Loucy (cell line): Measurements from ENCODE around the gene BAX.

Source experiments
- H2AFZ ChIP-seq: fragments of 200-600 bp; sonication (generic); 2 replicates; pipeline ENCODE4 v1.6.0; 2016; ENCODE audit warnings: antibody characterized with exemption, mild to moderate bottlenecking, low read length, moderate library complexity
- H3F3A ChIP-seq: fragments of 200-600 bp; 2 replicates; pipeline ENCODE4 v1.6.0; 2016; ENCODE audit warnings: antibody characterized with exemption, low read depth, mild to moderate bottlenecking
- H3K27me3 ChIP-seq: fragments of 200-600 bp; sonication (generic); 2 replicates; pipeline ENCODE4 v1.6.1; 2014; ENCODE audit warnings: low read length, mild to moderate bottlenecking; ENCODE audit not compliant: insufficient read depth, poor library complexity, severe bottlenecking
- H3K36me3 ChIP-seq: fragments of 200-600 bp; sonication (generic); 2 replicates; pipeline ENCODE4 v1.6.1; 2016; ENCODE audit warnings: low read length; ENCODE audit not compliant: insufficient read depth
- H3K4me1 ChIP-seq: fragments of 200-600 bp; sonication (generic); 2 replicates; pipeline ENCODE4 v1.5.1; 2014; ENCODE audit warnings: low read length, mild to moderate bottlenecking; ENCODE audit not compliant: insufficient read depth, poor library complexity, severe bottlenecking
- H3K4me2 ChIP-seq: fragments of 200-600 bp; sonication (generic); 2 replicates; pipeline ENCODE4 v1.6.0; 2014; ENCODE audit warnings: antibody characterized with exemption, low read length, low read depth, mild to moderate bottlenecking; ENCODE audit not compliant: poor library complexity, severe bottlenecking
- H3K4me3 ChIP-seq: fragments of 200-600 bp; sonication (generic); 2 replicates; pipeline ENCODE4 v1.5.1; 2014; ENCODE audit warnings: low read length, mild to moderate bottlenecking, mixed read lengths; ENCODE audit not compliant: poor library complexity, severe bottlenecking
- H3K79me2 ChIP-seq: fragments of 200-600 bp; sonication (generic); 2 replicates; pipeline ENCODE4 v1.6.1; 2014; ENCODE audit warnings: low read length; ENCODE audit not compliant: insufficient read depth
- H3K9ac ChIP-seq: fragments of 200-600 bp; sonication (generic); 2 replicates; pipeline ENCODE4 v1.6.0; 2014; ENCODE audit warnings: mild to moderate bottlenecking, low read depth, low read length, moderate library complexity; ENCODE audit not compliant: poor library complexity, severe bottlenecking
- H3K9me2 ChIP-seq: fragments of 200-600 bp; sonication (generic); replicated peaks from 2 replicates; pipeline ENCODE4 v1.6.1; 2016; ENCODE audit warnings: low read depth, low read length, mixed read lengths
- H3K9me3 ChIP-seq: fragments of 200-600 bp; sonication (generic); 2 replicates; pipeline ENCODE4 v1.6.1; 2014; ENCODE audit warnings: mild to moderate bottlenecking, antibody characterized with exemption, low read length, low read depth; ENCODE audit not compliant: insufficient read depth
- H4K20me1 ChIP-seq: fragments of 200-600 bp; sonication (generic); 2 replicates; pipeline ENCODE4 v1.6.0; 2014; ENCODE audit warnings: antibody characterized with exemption, low read length, mild to moderate bottlenecking; ENCODE audit not compliant: insufficient read depth, poor library complexity, severe bottlenecking
- CTCF ChIP-seq: fragments of 200-600 bp; sonication (generic); conservative IDR thresholded peaks from 2 replicates; pipeline ENCODE4 v1.5.1; 2014; ENCODE audit warnings: mild to moderate bottlenecking, antibody characterized with exemption, low read length
- EZH2phosphoT487 ChIP-seq: fragments of 200-600 bp; IDR thresholded peaks from 2 replicates; pipeline ENCODE4 v1.6.1; 2018; ENCODE audit warnings: antibody characterized with exemption, mild to moderate bottlenecking, moderate library complexity, borderline replicate concordance

Gene BAX

GRCh38 chr19:48962029-48962848 is 7.6 kb downstream of the BAX start:
- Histone ChIP-seq H3K27me3 (no peaks in the 10 kb centered on the region), H3F3A (no peaks in the 10 kb centered on the region), H3K4me3 (no peak overlapping the region), H3K4me2 (peak overlapping the region; percentile 38), H3K79me2 (peaks cover 34% of the 10 kb centered on the region), H3K4me1 (peaks cover 32% of the 10 kb centered on the region), H3K9me3 (no peaks in the 10 kb centered on the region), H3K9me2 (no peaks in the 10 kb centered on the region), H2AFZ (no peak overlapping the region), H3K9ac (peak overlapping the region; percentile 84), H4K20me1 (peaks cover 13% of the 10 kb centered on the region), H3K36me3 (no peaks in the 10 kb centered on the region)
- no peak for TF ChIP-seq CTCF
- TF ChIP-seq EZH2phosphoT487: no peak

- Histone ChIP-seq H3F3A (no peaks in the 10 kb centered on the region), H2AFZ (no peak overlapping the region), H3K79me2 (peaks cover 31% of the 10 kb centered on the region), H3K9me2 (no peaks in the 10 kb centered on the region), H3K27me3 (no peaks in the 10 kb centered on the region), H3K4me3 (no peak overlapping the region), H3K9ac (peak overlapping the region; percentile 84), H3K36me3 (no peaks in the 10 kb centered on the region), H3K9me3 (no peaks in the 10 kb centered on the region), H4K20me1 (peaks cover 13% of the 10 kb centered on the region), H3K4me1 (peaks cover 32% of the 10 kb centered on the region), H3K4me2 (peak overlapping the region; percentile 97)
- TF ChIP-seq CTCF (no peak), EZH2phosphoT487 (no peak)
These were observed 8.1 kb downstream of the BAX start for GRCh38 chr19:48962849-48963165.

- Histone ChIP-seq H3K36me3 (no peaks in the 10 kb centered on the region; the same call in 1 of the 2 replicates), H4K20me1 (peaks cover 13% of the 10 kb centered on the region), H3K4me3 (peak overlapping the region; percentile 75), H3K4me1 (peaks cover 32% of the 10 kb centered on the region), H3K9ac (peak overlapping the region; percentile 84), H3K9me2 (no peaks in the 10 kb centered on the region), H3K27me3 (no peaks in the 10 kb centered on the region), H3K9me3 (no peaks in the 10 kb centered on the region), H2AFZ (no peak overlapping the region), H3K79me2 (peaks cover 31% of the 10 kb centered on the region), H3F3A (no peaks in the 10 kb centered on the region), H3K4me2 (peak overlapping the region; percentile 97)
- no peak for TF ChIP-seq CTCF
These were observed 8.9 kb downstream of the BAX start for GRCh38 chr19:48963371-48964204.
